KMS-11 (cell line): ENCODE results near the gene OPN4.

Experiments used
- H2AFZ ChIP-seq: fragments of 200-600 bp; sonication (generic); 2 replicates; pipeline ENCODE4 v1.6.1; 2016; ENCODE audit warnings: antibody characterized with exemption, mixed run types, low read depth
- H3K27ac ChIP-seq: fragments of 200-600 bp; sonication (generic); 2 replicates; pipeline ENCODE4 v1.6.1; 2016; ENCODE audit warnings: mild to moderate bottlenecking, mixed run types
- H3K27me3 ChIP-seq: fragments of 200-600 bp; sonication (generic); 2 replicates; pipeline ENCODE4 v1.6.1; 2017; ENCODE audit warnings: mild to moderate bottlenecking, low read depth, mixed run types, moderate library complexity; ENCODE audit not compliant: insufficient read depth
- H3K36me3 ChIP-seq: fragments of 200-600 bp; sonication (generic); 2 replicates; pipeline ENCODE4 v1.6.1; 2017; ENCODE audit warnings: mild to moderate bottlenecking, mixed run types; ENCODE audit not compliant: insufficient read depth
- H3K4me1 ChIP-seq: fragments of 200-600 bp; sonication (generic); 2 replicates; pipeline ENCODE4 v1.6.1; 2016; ENCODE audit warnings: mild to moderate bottlenecking, low read depth, mixed run types; ENCODE audit not compliant: poor library complexity, severe bottlenecking
- H3K4me2 ChIP-seq: fragments of 200-600 bp; sonication (generic); 2 replicates; pipeline ENCODE4 v1.7.0; 2016; ENCODE audit warnings: mild to moderate bottlenecking, mixed run types
- H3K4me3 ChIP-seq: fragments of 200-600 bp; sonication (generic); IDR thresholded peaks from 2 replicates; pipeline ENCODE4 v1.6.1; 2017; ENCODE audit warnings: low read depth, low read length, mixed read lengths; ENCODE audit not compliant: insufficient read depth
- H3K79me2 ChIP-seq: fragments of 200-600 bp; sonication (generic); 2 replicates; pipeline ENCODE4 v1.6.1; 2016; ENCODE audit warnings: low read depth, mixed run types; ENCODE audit not compliant: insufficient read depth
- H3K9ac ChIP-seq: fragments of 200-600 bp; sonication (generic); 2 replicates; pipeline ENCODE4 v1.6.1; 2016; ENCODE audit warnings: mild to moderate bottlenecking, mixed run types
- H4K20me1 ChIP-seq: fragments of 200-600 bp; sonication (generic); 2 replicates; pipeline ENCODE4 v1.6.1; 2016; ENCODE audit warnings: mild to moderate bottlenecking, mixed run types; ENCODE audit not compliant: insufficient read depth
- CTCF ChIP-seq: fragments of 200-600 bp; sonication (generic); conservative IDR thresholded peaks from 2 replicates; pipeline ENCODE4 v1.6.1; 2017; ENCODE audit warnings: low read depth, mild to moderate bottlenecking, antibody characterized with exemption, low read length, moderate library complexity, mixed read lengths

OPN4 gene

GRCh38 chr10:86693721-86694369 lies 39.5 kb downstream of the OPN4 start:
- Histone ChIP-seq H4K20me1 (no peaks in the 10 kb centered on the region), H3K4me3 (no peak overlapping the region), H3K36me3 (no peaks in the 10 kb centered on the region), H3K4me2 (no peak overlapping the region), H2AFZ (no peak overlapping the region), H3K4me1 (no peaks in the 10 kb centered on the region), H3K27me3 (no peaks in the 10 kb centered on the region), H3K9ac (no peak overlapping the region), H3K79me2 (no peaks in the 10 kb centered on the region), H3K27ac (no peak overlapping the region)
- TF ChIP-seq CTCF = peak; percentile 63

- H3K4me1 ChIP-seq = no peaks in the 10 kb centered on the region
- H3K27me3 ChIP-seq = no peaks in the 10 kb centered on the region
- no peaks in the 10 kb centered on the region for H3K79me2 ChIP-seq
- H3K9ac ChIP-seq = no peak overlapping the region
- no peak overlapping the region for H3K27ac ChIP-seq
- no peak for TF ChIP-seq CTCF
- H3K4me2 ChIP-seq = no peak overlapping the region
- no peak overlapping the region for H2AFZ ChIP-seq
- no peak overlapping the region for H3K4me3 ChIP-seq
- H4K20me1 ChIP-seq = no peaks in the 10 kb centered on the region
- H3K36me3 ChIP-seq = no peaks in the 10 kb centered on the region
Measured at GRCh38 chr10:86698207-86698940, 44.0 kb downstream of the OPN4 start.

- Histone ChIP-seq H3K27me3 (no peaks in the 10 kb centered on the region), H3K9ac (no peak overlapping the region), H3K4me3 (no peak overlapping the region), H2AFZ (no peak overlapping the region), H3K27ac (no peak overlapping the region), H4K20me1 (no peaks in the 10 kb centered on the region), H3K4me1 (no peaks in the 10 kb centered on the region), H3K36me3 (no peaks in the 10 kb centered on the region), H3K4me2 (no peak overlapping the region), H3K79me2 (no peaks in the 10 kb centered on the region)
- no peak for TF ChIP-seq CTCF
Measured at GRCh38 chr10:86699125-86699524, 44.8 kb downstream of the OPN4 start.

- Histone ChIP-seq H2AFZ (no peak overlapping the region), H4K20me1 (no peaks in the 10 kb centered on the region), H3K4me3 (no peak overlapping the region), H3K36me3 (no peaks in the 10 kb centered on the region), H3K79me2 (no peaks in the 10 kb centered on the region), H3K27me3 (no peaks in the 10 kb centered on the region), H3K9ac (no peak overlapping the region), H3K4me1 (no peaks in the 10 kb centered on the region), H3K4me2 (no peak overlapping the region), H3K27ac (no peak overlapping the region)
- TF ChIP-seq CTCF = no peak
Measured at GRCh38 chr10:86699541-86699940, 45.2 kb downstream of the OPN4 start.
